Stimulated activated CD4-positive, alpha-beta T cell treated with anti-CD3 and anti-CD28 coated beads, TNF-alpha, amount 100 ng/mL, for 4 hours (primary cell): ENCODE measurements around the gene MTARC2.
"Not testable (repeated sequence)": the region's sequence is repeated elsewhere in the genome, so short reads cannot be mapped to it uniquely, and the experiment has no call there.

ENCODE experiments used
- DNase-seq, 3 experiments: peaks; one replicate each; pipeline ENCODE4 v3.0.0-alpha.2; 2020; ENCODE audit warnings: low read depth in 3 of 3

Gene MTARC2

GRCh38 chr1:220748089-220748934 lies at the start of gene MTARC2:
Gene MTARC2 (plus strand): TSS chr1:220748322. CDS start chr1:220748532, 210 bp downstream.
- DNase-seq, result no peak

- DNase-seq, result no peak
Observed at GRCh38 chr1:220698607-220699016, 49.5 kb upstream of the MTARC2 start.

- no peak for DNase-seq
Observed at GRCh38 chr1:220699044-220699443, 49.1 kb upstream of the MTARC2 start.

- no peak for DNase-seq
Observed at GRCh38 chr1:220700556-220701179, 47.5 kb upstream of the MTARC2 start.

GRCh38 chr1:220701974-220702373 lies 46.1 kb upstream of the MTARC2 start:
- DNase-seq, result no peak

- DNase-seq, result no peak
Observed at GRCh38 chr1:220702733-220703270, 45.3 kb upstream of the MTARC2 start.

GRCh38 chr1:220703305-220703704 lies 44.8 kb upstream of the MTARC2 start:
- DNase-seq, result no peak

- DNase-seq, result no peak
Observed at GRCh38 chr1:220705782-220706181, 42.3 kb upstream of the MTARC2 start.

GRCh38 chr1:220706480-220706879 lies 41.6 kb upstream of the MTARC2 start:
- no peak for DNase-seq

- no peak for DNase-seq
Observed at GRCh38 chr1:220707160-220707559, 41.0 kb upstream of the MTARC2 start.

- no peak for DNase-seq
Observed at GRCh38 chr1:220708244-220708643, 39.9 kb upstream of the MTARC2 start.

GRCh38 chr1:220708936-220709801 lies 39.0 kb upstream of the MTARC2 start:
- DNase-seq, result no peak

GRCh38 chr1:220710333-220710732 lies 37.8 kb upstream of the MTARC2 start:
- DNase-seq, result no peak

- no peak for DNase-seq
Observed at GRCh38 chr1:220711056-220711809, 36.9 kb upstream of the MTARC2 start.

- DNase-seq, result not testable (repeated sequence)
Observed at GRCh38 chr1:220715986-220716385, 32.1 kb upstream of the MTARC2 start.

- DNase-seq, result no peak
Observed at GRCh38 chr1:220717800-220718640, 30.1 kb upstream of the MTARC2 start.

GRCh38 chr1:220721266-220721665 lies 26.9 kb upstream of the MTARC2 start:
- DNase-seq, result not testable (repeated sequence)

- DNase-seq, result no peak
Observed at GRCh38 chr1:220726634-220727033, 21.5 kb upstream of the MTARC2 start.

GRCh38 chr1:220727519-220727918 lies 20.6 kb upstream of the MTARC2 start:
- no peak for DNase-seq

GRCh38 chr1:220730486-220730885 lies 17.6 kb upstream of the MTARC2 start:
- no peak for DNase-seq
